K562 (cell line): ENCODE measurements around the gene DBNL. TPM values are rescaled to one million over a fixed set of nuclear protein-coding genes. Genes with fewer than 3 reads are reported as not detected.

ENCODE experiments used
- ATAC-seq: fragments of 200-7000 bp; cut with Tn5 transposase; 3 replicates; pipeline ENCODE4 v1.9.1; 2020; ENCODE audit warnings: moderate library complexity
- BruUV-seq: library from RNA; stranded (reverse); fragments of 400-500 nt; replicated peaks from 2 replicates; lab custom pipeline; 2021; lab: Mats Ljungman, UMichigan
- CTCF ChIA-PET: fragments of 300-600 bp; formaldehyde crosslinking; extraction: SDS; loops from one replicate; lab custom pipeline; 2021; ENCODE audit warnings: low intra/inter-chr PET ratio; lab: Yijun Ruan, JAX
- POLR2A ChIA-PET: fragments of 300-600, 350-650 bp; sonication (Branson Sonifier 250); formaldehyde crosslinking; extraction: SDS; loops from one replicate; lab custom pipeline; 2021; ENCODE audit warnings: antibody characterized with exemption, inconsistent platforms; lab: Yijun Ruan, JAX
- DNase-seq, 4 experiments: peaks; one replicate each; pipeline versions ENCODE4 v3.0.0 to v3.0.0-alpha.2; 2011 to 2018; ENCODE audit warnings: low spot score in 3 of 4, mixed read lengths in 3 of 4; ENCODE audit errors: extremely low read depth in 1 of 4
- FAIRE-seq: peaks from 2 replicates; lab custom pipeline; 2011; peaks lifted over from hg19 to GRCh38; lab: Jason Lieb, UNC
- H2AFZ ChIP-seq: 2 replicates; pipeline ENCODE4 v1.6.0; 2011; ENCODE audit warnings: low read depth, low read length, control low read depth, inconsistent platforms
- H3K27ac ChIP-seq: fragments of 200-600 bp; 3 replicates; pipeline ENCODE4 v1.8.0; 2011; ENCODE audit warnings: low read depth, mild to moderate bottlenecking, control low read depth, inconsistent platforms, low read length, moderate library complexity, mixed read lengths; ENCODE audit errors: extremely low read depth
- H3K27me3 ChIP-seq, 2 experiments: fragments of 300-600 bp in 1 of 2; 2 replicates in 1 of 2; 3 replicates in 1 of 2; pipeline versions ENCODE4 v1.6.0 to v1.8.0; 2011; ENCODE audit warnings: inconsistent platforms in 2 of 2, low read length in 2 of 2, mild to moderate bottlenecking in 1 of 2, mixed read lengths in 1 of 2, moderate library complexity in 1 of 2; ENCODE audit not compliant: control insufficient read depth in 2 of 2, insufficient read depth in 2 of 2
- H3K36me3 ChIP-seq: fragments of 300-600 bp; 3 replicates; pipeline ENCODE4 v1.8.0; 2011; ENCODE audit warnings: mild to moderate bottlenecking, low read length, inconsistent platforms; ENCODE audit not compliant: control insufficient read depth, insufficient read depth
- H3K4me1 ChIP-seq, 2 experiments: fragments of 200-600 bp in 1 of 2; replicated peaks in 1 of 2; 2 replicates in 1 of 2; 3 replicates in 1 of 2; pipeline versions ENCODE4 v1.5.1 to v1.8.0; 2011; ENCODE audit warnings: inconsistent platforms in 2 of 2, low read length in 2 of 2, mild to moderate bottlenecking in 1 of 2, mixed read lengths in 1 of 2, moderate library complexity in 1 of 2; ENCODE audit not compliant: control insufficient read depth in 2 of 2, insufficient read depth in 2 of 2
- H3K4me2 ChIP-seq: 2 replicates; pipeline ENCODE4 v1.6.1; 2011; ENCODE audit warnings: low read length, control low read depth, inconsistent platforms, mixed read lengths; ENCODE audit not compliant: insufficient read depth
- H3K4me3 ChIP-seq: fragments of 200-600 bp; sonication (generic), shearing (Covaris generic); 2 replicates; pipeline ENCODE4 v1.5.1; 2016; ENCODE audit warnings: control low read depth, inconsistent platforms
- H3K79me2 ChIP-seq: fragments of 200-600 bp; 3 replicates; pipeline ENCODE4 v1.8.0; 2011; ENCODE audit warnings: low read length, inconsistent platforms; ENCODE audit not compliant: control insufficient read depth, insufficient read depth
- H3K9ac ChIP-seq, 2 experiments: 2 replicates each; pipeline versions ENCODE4 v1.6.0 to v1.6.1; 2011; ENCODE audit warnings: low read depth in 2 of 2, low read length in 2 of 2, control low read depth in 1 of 2, inconsistent platforms in 1 of 2, mild to moderate bottlenecking in 1 of 2, mixed read lengths in 1 of 2; ENCODE audit not compliant: insufficient read depth in 1 of 2
- H3K9me1 ChIP-seq: one replicate; pipeline ENCODE4 v1.6.0; 2011; ENCODE audit warnings: inconsistent platforms, mild to moderate bottlenecking, low read length, moderate library complexity; ENCODE audit not compliant: control insufficient read depth, insufficient read depth
- H3K9me3 ChIP-seq: replicated peaks from 2 replicates; pipeline ENCODE4 v1.5.1; 2011; ENCODE audit warnings: low read depth, low read length, inconsistent platforms; ENCODE audit not compliant: control insufficient read depth, insufficient read depth
- H4K20me1 ChIP-seq: replicated peaks from 2 replicates; pipeline ENCODE4 v1.6.1; 2011; ENCODE audit warnings: low read length, inconsistent platforms, mixed read lengths; ENCODE audit not compliant: control insufficient read depth, insufficient read depth
- POLR2A ChIP-seq: fragments of 450-650 bp; conservative IDR thresholded peaks from 2 replicates; pipeline ENCODE4 v1.6.1; 2016
- RAD21 ChIP-seq, 2 experiments: fragments of 250-450 bp in 1 of 2; fragments of 450-650 bp in 1 of 2; sonication (Bioruptor Pico) in 1 of 2; formaldehyde crosslinking in 1 of 2; IDR thresholded peaks in 1 of 2; conservative IDR thresholded peaks in 1 of 2; 2 replicates each; pipeline versions ENCODE4 v1.4.0 to v1.8.0; 2020 to 2022; ENCODE audit warnings: mild to moderate bottlenecking in 2 of 2, moderate library complexity in 1 of 2
- ZNF263 ChIP-seq: sonication (generic); formaldehyde crosslinking; IDR thresholded peaks from 2 replicates; pipeline ENCODE4 v1.8.0; 2022; ENCODE audit warnings: mild to moderate bottlenecking, missing genetic modification reagents, borderline replicate concordance
- WGBS: fragments of 100-300 bp; shearing (Covaris generic); methylation state at CpG from one replicate; pipeline ENCODE4 v1.1.6; 2016; ENCODE audit warnings: low coverage, mixed read lengths; ENCODE audit not compliant: insufficient coverage; ENCODE audit errors: missing lambda C conversion rate; 5-methylcytosine and 5-hydroxymethylcytosine counted together
- in situ Hi-C: fragments of 300-500 bp; cut with MboI; formaldehyde crosslinking; loops from 4 replicates; pipeline ENCODE4 v1.15.0; 2018; ENCODE audit warnings: inconsistent platforms, mixed read lengths
- intact Hi-C: fragments of 100-400 bp; cut with micrococcal nuclease; formaldehyde crosslinking; loops from 2 replicates; pipeline ENCODE4 v1.14.2; 2022
- polyA plus RNA-seq, 8 experiments: library from polyadenylated mRNA; depleted of rRNA in 4 of 8; stranded (reverse) in 5 of 8; unstranded in 3 of 8; fragments of >200 nt; fragmentation: Nextera tagmentation in 2 of 8; fragmentation: Illumina TruSeq in 1 of 8; extraction: Ambion mirVana in 2 of 8; extraction: Trizol in 1 of 8; gene quantifications; 2 replicates each; pipeline versions ENCODE4 v1.2.1 to v1.2.3, GENCODE V29; 2011 to 2014; ENCODE audit warnings: inconsistent platforms in 1 of 8, missing spikeins in 1 of 8
- total RNA-seq, 7 experiments: library from RNA; depleted of rRNA in 6 of 7; stranded (reverse); fragments of >200 nt in 6 of 7; fragmentation: Illumina TruSeq in 2 of 7; extraction: Trizol in 2 of 7; gene quantifications; 2 replicates each; pipeline versions ENCODE4 v1.2.1 to v1.2.3, GENCODE V29; 2011 to 2021; ENCODE audit warnings: low replicate concordance in 1 of 7
- TF ChIP-seq, protein P1 (sequence below): fragments of 250-450 bp; sonication (Bioruptor Pico); IDR thresholded peaks from 2 replicates; pipeline ENCODE4 v1.5.0; 2022; ENCODE audit warnings: mild to moderate bottlenecking

Gene DBNL
- total and polyA plus RNA-seq, 9 of the 15 experiments (the other 6 are each of a cell fraction or from before 2014, with no cell fraction given): 1.9 to 65.1 (median 38.9) TPM

GRCh38 chr7:44066111-44066460, 21.6 kb downstream of the DBNL start:
- intact Hi-C loops: loop anchor here (5.0 kb wide), 1 partner anchor 44 kb away; no protein-coding TSS in a partner anchor
- no peak overlapping the region for H3K27ac ChIP-seq
- H3K9me3 ChIP-seq: no peaks in the 10 kb centered on the region
- no peaks in the 10 kb centered on the region for H3K9me1 ChIP-seq
- no peak overlapping the region for H3K4me2 ChIP-seq
- POLR2A ChIA-PET: interaction anchor here (2.5 kb wide), 1 partner anchor 130 kb away, joined by 6 read pairs; no protein-coding TSS in a partner anchor
- H3K4me3 ChIP-seq: no peak overlapping the region
- H3K36me3 ChIP-seq: peaks cover 8% of the 10 kb centered on the region; the same call in 2 of the 3 replicates
- 21% methylated on average over 5 of the region's 6 CpGs for WGBS
- BruUV-seq: no TSS peak
- peaks cover 0 to 14% of the 10 kb centered on the region in 2 experiments; a peak in 2 of 5 replicates for H3K27me3 ChIP-seq
- FAIRE-seq (no peak), ATAC-seq (no peak), DNase-seq (no peak)
- H2AFZ ChIP-seq: no peak overlapping the region
- TF ChIP-seq POLR2A (peak; percentile 37; the same call in 1 of the 2 replicates), RAD21 (CRISPR knock-in tag; conservative IDR thresholded peaks at IDR 0.05 in 1 of 2, IDR thresholded peaks at IDR 0.05 in 1 of 2) (no peak), ZNF263 (CRISPR knock-in tag) (no peak)
- TF ChIP-seq, protein P1, sequence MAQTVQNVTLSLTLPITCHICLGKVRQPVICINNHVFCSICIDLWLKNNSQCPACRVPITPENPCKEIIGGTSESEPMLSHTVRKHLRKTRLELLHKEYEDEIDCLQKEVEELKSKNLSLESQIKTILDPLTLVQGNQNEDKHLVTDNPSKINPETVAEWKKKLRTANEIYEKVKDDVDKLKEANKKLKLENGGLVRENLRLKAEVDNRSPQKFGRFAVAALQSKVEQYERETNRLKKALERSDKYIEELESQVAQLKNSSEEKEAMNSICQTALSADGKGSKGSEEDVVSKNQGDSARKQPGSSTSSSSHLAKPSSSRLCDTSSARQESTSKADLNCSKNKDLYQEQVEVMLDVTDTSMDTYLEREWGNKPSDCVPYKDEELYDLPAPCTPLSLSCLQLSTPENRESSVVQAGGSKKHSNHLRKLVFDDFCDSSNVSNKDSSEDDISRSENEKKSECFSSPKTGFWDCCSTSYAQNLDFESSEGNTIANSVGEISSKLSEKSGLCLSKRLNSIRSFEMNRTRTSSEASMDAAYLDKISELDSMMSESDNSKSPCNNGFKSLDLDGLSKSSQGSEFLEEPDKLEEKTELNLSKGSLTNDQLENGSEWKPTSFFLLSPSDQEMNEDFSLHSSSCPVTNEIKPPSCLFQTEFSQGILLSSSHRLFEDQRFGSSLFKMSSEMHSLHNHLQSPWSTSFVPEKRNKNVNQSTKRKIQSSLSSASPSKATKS: 0 out of 2 replicates have a peak, but pooled peaks have one; percentile 42
- CTCF ChIA-PET: interaction anchor here (0.6 kb wide), 1 partner anchor 131 kb away, joined by 4 read pairs; no protein-coding TSS in a partner anchor
- peak overlapping the region in 1 of 2 experiments; percentile 76; a peak in 2 of 4 replicates for H3K9ac ChIP-seq
- no peaks in the 10 kb centered on the region for H3K79me2 ChIP-seq
- in situ Hi-C loops: no loop called here
- H4K20me1 ChIP-seq: peaks cover 12% of the 10 kb centered on the region; the same call in 1 of the 2 replicates
- peaks cover 6 to 36% of the 10 kb centered on the region in 2 experiments; a peak in 3 of 5 replicates for H3K4me1 ChIP-seq
